ENCODE data around the gene AP1B1. TPM values are rescaled to one million over a fixed set of nuclear protein-coding genes. Genes with fewer than 3 reads are reported as not detected.
"Not testable (repeated sequence)": the region's sequence is repeated elsewhere in the genome, so short reads cannot be mapped to it uniquely, and the experiment has no call there.

Gene AP1B1
- total RNA-seq, 2 donors from 2014 or later: 104 to 143 TPM

DNA sequence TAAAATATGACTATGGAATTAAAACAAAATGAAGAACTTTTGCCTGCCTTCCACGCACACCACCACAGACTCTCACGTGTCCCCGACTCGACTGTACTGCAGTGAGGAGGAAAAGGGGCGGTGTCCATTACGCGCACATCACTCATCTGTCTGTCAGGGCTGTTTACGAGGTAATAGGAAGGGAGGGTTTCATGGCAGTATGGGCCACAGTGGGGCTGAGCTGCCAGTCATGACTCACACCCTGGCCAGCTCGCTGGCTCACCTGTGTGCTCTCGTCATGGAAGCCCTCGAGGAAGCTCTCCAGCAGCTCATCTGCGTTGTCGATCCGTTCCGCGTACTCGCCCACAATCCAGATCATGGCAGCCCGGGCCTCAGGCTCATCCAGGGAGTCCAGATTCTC, 39.4 kb downstream of the AP1B1 start:
- H3K36me3 ChIP-seq: peaks cover 19 to 25% of the 10 kb centered on the region in 2 donors
- TF ChIP-seq, protein P1, sequence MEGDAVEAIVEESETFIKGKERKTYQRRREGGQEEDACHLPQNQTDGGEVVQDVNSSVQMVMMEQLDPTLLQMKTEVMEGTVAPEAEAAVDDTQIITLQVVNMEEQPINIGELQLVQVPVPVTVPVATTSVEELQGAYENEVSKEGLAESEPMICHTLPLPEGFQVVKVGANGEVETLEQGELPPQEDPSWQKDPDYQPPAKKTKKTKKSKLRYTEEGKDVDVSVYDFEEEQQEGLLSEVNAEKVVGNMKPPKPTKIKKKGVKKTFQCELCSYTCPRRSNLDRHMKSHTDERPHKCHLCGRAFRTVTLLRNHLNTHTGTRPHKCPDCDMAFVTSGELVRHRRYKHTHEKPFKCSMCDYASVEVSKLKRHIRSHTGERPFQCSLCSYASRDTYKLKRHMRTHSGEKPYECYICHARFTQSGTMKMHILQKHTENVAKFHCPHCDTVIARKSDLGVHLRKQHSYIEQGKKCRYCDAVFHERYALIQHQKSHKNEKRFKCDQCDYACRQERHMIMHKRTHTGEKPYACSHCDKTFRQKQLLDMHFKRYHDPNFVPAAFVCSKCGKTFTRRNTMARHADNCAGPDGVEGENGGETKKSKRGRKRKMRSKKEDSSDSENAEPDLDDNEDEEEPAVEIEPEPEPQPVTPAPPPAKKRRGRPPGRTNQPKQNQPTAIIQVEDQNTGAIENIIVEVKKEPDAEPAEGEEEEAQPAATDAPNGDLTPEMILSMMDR (IDR thresholded peaks at IDR 0.05): no peak
- TF ChIP-seq POLR2A (IDR thresholded peaks at IDR 0.05): no peak
- TF ChIP-seq POLR2AphosphoS5 (IDR thresholded peaks at IDR 0.05): no peak
- intact Hi-C loops (cut with DNase I): no loop called here
- H3K4me1 ChIP-seq (replicated peaks): peaks cover 6% of the 10 kb centered on the region
- no peaks in the 10 kb centered on the region for H3K9me3 ChIP-seq
- peak overlapping the region in 1 of 2 donors; percentile 25 for H3K27ac ChIP-seq
- WGBS: 83% methylated on average over 18 of the region's 18 CpGs
- no peak overlapping the region for H3K4me3 ChIP-seq
- no peaks in the 10 kb centered on the region for H3K27me3 ChIP-seq (replicated peaks; ENCODE audit: insufficient read depth)
- DNase-seq (ENCODE audit: low spot score): no peak

DNA sequence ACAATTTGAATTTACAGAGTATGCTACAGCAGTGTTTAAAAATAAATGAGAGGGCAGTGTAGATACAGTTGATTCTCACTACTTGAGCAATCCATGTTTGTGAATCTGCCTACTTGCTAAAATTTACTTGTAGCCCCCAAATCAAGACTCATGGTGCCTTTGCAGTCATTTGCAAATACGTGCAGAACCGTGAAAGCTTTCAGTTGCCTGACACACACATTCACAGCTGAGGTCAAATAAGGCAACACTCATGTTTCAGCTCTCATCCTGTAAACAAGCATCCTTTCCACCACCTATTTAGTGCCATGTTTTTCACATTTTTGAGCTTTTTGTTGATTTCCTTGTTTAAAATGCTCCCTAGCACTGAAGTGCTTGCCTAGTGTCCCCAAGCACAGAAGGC, 40.3 kb downstream of the AP1B1 start:
- WGBS: 76% methylated on average over 2 of the region's 2 CpGs
- peaks cover 9% of the 10 kb centered on the region for H3K4me1 ChIP-seq (replicated peaks)
- H3K9me3 ChIP-seq: no peaks in the 10 kb centered on the region
- TF ChIP-seq, protein P1 (IDR thresholded peaks at IDR 0.05): no peak
- TF ChIP-seq POLR2AphosphoS5 (IDR thresholded peaks at IDR 0.05) (no peak), POLR2A (IDR thresholded peaks at IDR 0.05) (no peak)
- H3K4me3 ChIP-seq: no peak overlapping the region
- no peak for DNase-seq (ENCODE audit: low spot score)
- no peaks in the 10 kb centered on the region for H3K27me3 ChIP-seq (replicated peaks; ENCODE audit: insufficient read depth)
- H3K36me3 ChIP-seq: peaks cover 17% of the 10 kb centered on the region in 2 donors
- peak overlapping the region in 1 of 2 donors; percentile 68 for H3K27ac ChIP-seq
- intact Hi-C loops (cut with DNase I): no loop called here

DNA sequence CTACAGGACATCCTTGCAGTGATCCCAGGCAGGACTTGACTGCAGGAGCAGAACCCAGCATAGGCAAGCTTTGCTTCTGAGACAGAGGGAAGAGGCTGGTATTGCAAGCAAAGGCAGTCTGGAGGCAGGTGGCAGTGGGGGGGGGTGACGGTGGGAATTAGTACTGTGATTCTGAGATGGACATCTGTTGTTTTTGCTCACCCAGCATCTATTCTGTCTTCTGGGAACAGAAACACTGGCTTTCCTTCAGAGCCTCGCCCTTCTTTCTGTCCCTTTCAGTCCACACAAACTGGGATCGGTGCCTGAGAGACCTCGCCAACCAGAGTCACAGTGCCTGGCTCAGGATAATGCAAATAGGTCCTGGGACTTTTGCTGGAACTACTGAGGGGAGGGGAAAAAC, 41.7 kb downstream of the AP1B1 start:
- intact Hi-C loops (cut with DNase I): no loop called here
- H3K4me1 ChIP-seq (replicated peaks): peaks cover 14% of the 10 kb centered on the region
- H3K27ac ChIP-seq: peak overlapping the region; percentile 50 to 68
- peaks cover 9 to 12% of the 10 kb centered on the region in 2 donors for H3K36me3 ChIP-seq
- no peaks in the 10 kb centered on the region for H3K9me3 ChIP-seq
- TF ChIP-seq POLR2AphosphoS5 (IDR thresholded peaks at IDR 0.05) (peak; percentile 73), POLR2A (IDR thresholded peaks at IDR 0.05) (no peak)
- 49% methylated on average over 4 of the region's 4 CpGs for WGBS
- DNase-seq (ENCODE audit: low spot score): peak; percentile 86
- H3K4me3 ChIP-seq: no peak overlapping the region
- H3K27me3 ChIP-seq (replicated peaks; ENCODE audit: insufficient read depth): no peaks in the 10 kb centered on the region

DNA sequence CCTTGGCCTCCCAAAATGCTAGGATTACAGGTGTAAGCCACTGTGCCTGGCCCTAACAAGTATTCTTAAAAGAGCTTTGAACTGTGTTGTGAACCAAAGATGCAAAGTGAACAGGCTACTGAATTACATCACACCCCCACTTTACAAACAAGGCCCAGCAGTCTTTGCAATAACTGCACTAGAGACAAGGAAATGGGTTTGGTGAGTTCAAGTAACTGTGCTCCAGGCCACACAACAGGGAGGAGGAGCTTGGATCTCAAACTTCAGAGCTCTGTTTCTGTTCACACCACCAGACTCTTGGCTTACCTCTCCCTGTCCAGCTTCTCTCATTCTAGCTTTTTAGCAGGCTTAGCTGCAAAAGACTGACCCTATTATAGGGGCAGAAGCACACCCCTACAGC, 42.4 kb downstream of the AP1B1 start:
- Histone ChIP-seq H3K9me3 (no peaks in the 10 kb centered on the region), H3K36me3 (peaks cover 14 to 16% of the 10 kb centered on the region in 2 donors), H3K27ac (peak overlapping the region; percentile 50 to 68), H3K4me3 (no peak overlapping the region), H3K4me1 (replicated peaks) (peaks cover 14% of the 10 kb centered on the region), H3K27me3 (replicated peaks; ENCODE audit: insufficient read depth) (no peaks in the 10 kb centered on the region)
- intact Hi-C loops (cut with DNase I): no loop called here
- DNase-seq (ENCODE audit: low spot score): no peak
- TF ChIP-seq POLR2A (IDR thresholded peaks at IDR 0.05) (no peak), POLR2AphosphoS5 (IDR thresholded peaks at IDR 0.05) (no peak)
- TF ChIP-seq, protein P1 (IDR thresholded peaks at IDR 0.05): no peak

DNA sequence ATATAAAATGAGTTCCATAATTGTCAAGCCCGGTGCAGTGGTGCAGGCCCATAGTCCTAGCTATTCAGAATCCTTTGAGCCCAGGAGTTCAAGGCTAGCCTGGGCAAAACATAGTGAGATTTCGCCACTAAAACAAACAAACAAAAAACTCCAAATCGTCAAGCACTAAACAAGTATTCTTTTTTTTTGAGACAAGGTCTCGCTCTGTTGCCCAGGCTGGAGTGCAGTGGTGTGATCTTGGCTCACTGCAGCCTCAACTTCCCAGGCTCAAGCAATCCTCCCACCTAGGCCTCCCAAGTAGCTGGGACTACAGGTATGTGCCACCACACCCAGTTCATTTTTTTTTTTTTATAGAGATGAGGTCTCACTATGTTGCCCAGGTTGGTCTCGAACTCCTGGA, 43.5 kb downstream of the AP1B1 start:
- intact Hi-C loops (cut with DNase I); H3K27me3 ChIP-seq (replicated peaks; ENCODE audit: insufficient read depth); H3K4me3 ChIP-seq; DNase-seq (ENCODE audit: low spot score); H3K9me3 ChIP-seq: not testable (repeated sequence)
- Histone ChIP-seq H3K36me3 (peaks cover 13 to 15% of the 10 kb centered on the region in 2 donors), H3K27ac (peak overlapping the region; percentile 21 to 68), H3K4me1 (replicated peaks) (peaks cover 14% of the 10 kb centered on the region)
- WGBS: 85% methylated on average over 5 of the region's 5 CpGs

DNA sequence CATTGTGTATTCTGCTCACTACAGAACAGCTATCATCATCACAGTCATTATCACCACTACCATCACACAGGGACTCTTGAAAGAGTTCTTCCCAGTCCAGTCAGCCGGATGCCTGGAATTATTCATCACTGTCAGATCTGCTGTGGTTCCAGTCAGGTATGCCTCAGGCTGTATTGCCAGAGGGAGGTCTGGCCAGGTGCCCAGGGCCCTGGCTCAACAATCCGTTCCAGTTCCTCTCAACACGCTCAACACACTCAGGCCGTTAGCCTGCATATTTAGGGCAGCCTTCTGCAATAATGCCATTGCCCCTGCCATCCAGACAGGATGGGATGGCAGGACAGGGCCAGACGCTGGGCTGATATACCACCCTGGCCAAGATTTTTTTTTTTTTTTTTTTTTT, 44.2 kb downstream of the AP1B1 start:
- Histone ChIP-seq H3K4me3 (no peak overlapping the region), H3K4me1 (replicated peaks) (peaks cover 14% of the 10 kb centered on the region), H3K27me3 (replicated peaks; ENCODE audit: insufficient read depth) (no peaks in the 10 kb centered on the region), H3K36me3 (peaks cover 6 to 17% of the 10 kb centered on the region in 2 donors), H3K27ac (peak overlapping the region in 1 of 2 donors; percentile 51), H3K9me3 (no peaks in the 10 kb centered on the region)
- TF ChIP-seq POLR2AphosphoS5 (IDR thresholded peaks at IDR 0.05): peak; percentile 81
- TF ChIP-seq, protein P1 (IDR thresholded peaks at IDR 0.05): no peak
- WGBS: 33% methylated on average over 5 of the region's 5 CpGs
- peak; percentile 80 for DNase-seq (ENCODE audit: low spot score)
- intact Hi-C loops (cut with DNase I): no loop called here
